Activated CD8-positive, alpha-beta memory T cell treated with anti-CD3 and anti-CD28 coated beads for 48 hours (primary cell): ENCODE data around the gene EPM2AIP1.
"Not testable (repeated sequence)": the region's sequence is repeated elsewhere in the genome, so short reads cannot be mapped to it uniquely, and the experiment has no call there.

ENCODE experiments used
- DNase-seq, 3 experiments: peaks; one replicate each; pipeline ENCODE4 v3.0.0-alpha.2; 2020; ENCODE audit warnings: low read depth in 2 of 3, low spot score in 2 of 3

The EPM2AIP1 gene

DNA sequence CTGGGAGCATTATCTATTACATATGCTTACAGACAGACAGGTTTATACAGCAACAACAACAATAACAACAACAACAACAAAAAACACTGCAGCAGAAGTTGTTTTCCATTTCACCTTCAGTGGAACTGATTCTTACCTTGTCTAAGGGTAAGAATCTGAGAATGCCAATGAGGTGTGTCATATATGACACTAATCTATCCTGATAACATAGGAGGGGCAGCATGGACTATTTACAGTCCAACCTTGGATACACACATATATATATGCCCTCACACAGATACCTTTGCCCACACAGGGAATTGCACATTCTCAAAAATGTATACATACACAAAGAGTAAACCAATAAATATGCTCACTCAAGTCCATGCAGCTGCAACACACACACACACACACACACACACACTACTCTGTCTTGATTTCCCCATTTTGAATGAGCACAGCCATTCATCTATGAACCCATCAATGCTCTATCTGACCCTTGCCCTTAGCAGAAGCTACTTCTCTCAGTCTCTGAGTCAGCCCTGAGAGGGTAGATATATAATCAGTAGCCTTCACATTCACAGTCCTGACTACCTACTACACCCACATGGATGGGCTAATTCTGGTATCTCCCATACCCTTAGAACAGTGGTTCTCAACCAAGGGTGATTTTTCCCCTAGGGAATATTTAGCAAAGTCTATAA lies 38.3 kb downstream of the EPM2AIP1 start:
- no peak for DNase-seq

DNA sequence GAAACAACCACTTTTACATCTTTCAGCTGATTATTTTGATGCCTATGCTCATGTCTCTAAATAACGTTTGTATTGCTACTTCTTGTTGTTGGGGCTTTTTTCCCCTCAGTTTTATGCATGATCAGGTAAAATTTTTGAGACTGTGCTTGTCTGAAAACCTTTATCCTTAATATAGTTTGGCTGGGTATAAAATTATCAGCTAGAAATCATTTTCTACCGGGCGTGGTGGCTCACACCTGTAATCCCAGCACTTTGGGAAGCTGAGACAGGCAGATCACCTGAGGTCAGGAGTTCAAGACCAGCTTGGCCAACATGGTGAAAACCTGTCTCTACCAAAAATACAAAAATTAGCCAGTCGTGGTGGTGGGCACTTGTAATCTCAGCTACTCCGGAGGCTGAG lies 45.1 kb downstream of the EPM2AIP1 start:
- DNase-seq = not testable (repeated sequence)

DNA sequence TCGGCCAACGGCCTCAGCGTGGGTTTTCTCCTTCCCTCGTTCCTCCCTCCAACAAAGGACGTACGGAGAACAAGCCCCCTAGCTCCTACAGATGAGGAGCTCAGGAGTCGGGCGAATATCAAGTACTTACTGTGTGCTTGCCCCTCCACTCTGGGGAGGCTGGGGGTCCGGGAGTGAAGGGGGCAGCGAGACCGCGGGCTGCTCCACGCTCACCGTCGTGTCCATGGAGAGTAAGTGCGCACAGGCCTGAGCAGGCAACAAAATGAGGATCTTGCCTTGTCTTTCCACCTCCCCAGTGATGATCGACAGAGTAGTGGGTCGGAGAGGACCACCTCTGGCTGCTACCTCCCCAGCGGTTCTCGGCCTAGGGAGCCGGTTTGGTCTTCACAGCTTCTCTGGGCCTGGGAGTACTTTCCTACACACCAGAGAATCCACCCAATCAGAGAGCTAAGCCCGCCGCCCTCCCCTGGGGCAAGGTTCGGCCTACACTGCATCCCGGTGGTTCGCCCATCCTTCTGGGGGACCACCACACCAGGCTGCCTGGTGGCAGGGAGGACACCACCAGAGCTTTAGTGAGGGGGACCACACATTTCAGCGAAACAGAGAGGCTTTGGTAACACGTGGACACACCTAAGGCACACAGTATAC lies 47.5 kb downstream of the EPM2AIP1 start:
- no peak for DNase-seq

DNA sequence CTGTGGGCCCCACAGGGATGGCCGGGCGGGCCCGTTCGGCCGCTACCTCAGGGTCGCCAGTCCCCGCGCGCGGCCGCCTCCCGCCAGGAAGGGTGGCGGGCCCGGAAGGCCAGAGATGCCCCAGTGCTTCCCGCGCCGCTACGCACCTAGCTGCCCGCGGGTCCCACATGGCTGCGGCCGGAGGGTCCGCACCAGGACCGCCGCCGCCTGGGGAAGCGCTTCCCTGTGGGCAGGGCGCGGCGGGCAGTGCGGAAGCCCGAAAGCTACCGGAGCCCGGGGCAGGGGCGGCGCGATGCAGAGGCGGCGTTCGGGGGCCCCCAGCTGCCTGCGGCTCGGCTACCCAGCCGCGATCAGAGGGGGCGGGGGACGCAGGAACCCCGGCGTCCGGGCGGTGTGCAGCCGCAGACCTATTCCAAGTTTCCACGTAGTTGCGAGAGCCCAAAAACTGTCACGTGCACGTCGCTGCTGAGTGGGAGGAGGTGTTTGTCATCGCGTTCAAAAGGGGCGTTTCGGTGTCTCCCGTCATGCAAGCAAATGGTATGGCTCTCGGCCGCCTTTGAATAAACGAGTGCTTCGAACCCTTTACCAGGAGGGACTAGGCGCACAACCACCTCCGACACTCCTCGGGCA lies 48.2 kb downstream of the EPM2AIP1 start, which contains the start of gene TRANK1:
Gene TRANK1, minus strand, starts transcription at position 414 of the 630 bp plus-strand sequence. Its CDS starts 245 bp downstream, at position 169.
- DNase-seq = peak; percentile 45 to 66 (median 46)

DNA sequence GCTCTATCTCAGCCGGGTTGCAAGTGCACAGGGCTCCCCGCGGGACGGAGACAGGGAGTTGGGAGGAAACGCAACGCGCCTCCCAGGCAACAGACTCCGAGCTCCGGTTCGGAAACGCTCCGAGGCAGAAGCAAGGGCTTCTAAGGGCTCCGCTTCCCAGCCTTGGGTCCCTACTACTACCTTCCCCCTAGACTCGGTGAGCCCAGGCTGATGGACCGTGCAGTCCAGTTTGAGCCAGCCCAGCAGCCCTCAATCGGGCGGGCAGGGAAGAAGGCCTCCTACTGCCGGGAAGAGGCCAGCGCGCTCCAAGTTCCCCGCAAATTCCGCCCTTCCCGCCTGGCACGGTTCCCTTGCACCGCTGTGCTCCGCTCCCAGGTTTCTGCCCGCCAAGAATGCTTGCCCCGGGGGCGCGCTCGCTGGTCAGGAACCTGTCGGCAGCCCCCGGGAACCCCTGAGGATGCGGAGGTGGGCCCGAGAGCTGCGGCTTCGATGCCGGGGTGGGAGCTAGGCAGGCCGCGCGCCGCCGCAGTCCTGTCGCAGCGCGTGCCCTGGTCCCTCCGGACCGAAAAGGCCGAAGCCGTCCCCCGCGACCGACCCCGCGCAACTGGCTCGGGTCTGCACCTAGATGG lies 48.8 kb downstream of the EPM2AIP1 start:
- peak in 2 of 3 experiments; percentile 5 to 35 for DNase-seq

DNA sequence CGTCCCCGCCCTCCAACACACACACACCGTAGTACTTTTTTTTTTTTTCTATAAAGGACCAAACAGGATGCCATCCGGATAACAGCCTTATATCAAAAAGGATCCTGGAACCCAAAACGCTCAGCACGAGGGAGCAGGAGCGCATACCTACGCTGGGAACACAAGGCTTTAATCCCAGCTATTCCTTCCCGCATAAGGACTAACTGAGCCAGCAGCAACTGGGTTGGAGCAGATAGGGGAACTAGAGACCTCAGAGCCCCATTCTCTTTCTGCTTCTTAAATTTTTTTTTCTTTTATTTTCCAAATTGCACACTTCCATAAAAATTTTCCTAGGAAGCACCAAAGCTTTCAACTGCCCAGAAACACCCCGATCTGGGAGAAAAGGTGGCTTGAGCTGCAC lies 49.3 kb downstream of the EPM2AIP1 start:
- DNase-seq = no peak

DNA sequence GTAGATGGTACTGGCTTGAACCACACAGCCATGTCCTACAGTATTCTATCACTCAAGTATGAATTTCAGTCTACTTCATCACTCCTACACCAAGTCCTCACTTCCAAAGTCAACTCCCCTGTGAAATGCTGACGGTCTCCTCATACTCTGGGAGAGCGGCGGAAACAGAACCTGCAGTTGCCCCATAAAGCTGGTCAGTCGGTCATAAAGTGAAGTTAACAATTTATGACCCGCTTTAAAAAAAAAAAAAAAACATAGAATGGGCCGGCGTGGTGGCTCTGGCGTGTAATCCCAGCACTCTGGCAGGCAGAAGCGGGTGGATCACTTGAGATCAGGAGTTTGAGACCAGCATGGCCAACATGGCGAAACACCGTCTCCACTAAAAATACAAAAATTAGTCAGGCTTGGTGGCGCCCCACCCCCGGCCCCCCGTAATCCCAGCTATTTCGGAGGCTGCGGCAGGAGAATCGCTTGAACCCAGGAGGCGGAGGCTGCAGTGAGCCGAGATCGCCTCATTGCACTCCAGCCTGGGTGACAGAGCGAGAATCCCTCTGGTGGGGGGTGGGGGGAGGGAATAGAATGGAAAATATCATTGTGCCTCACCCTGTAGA lies 50.2 kb downstream of the EPM2AIP1 start:
- DNase-seq = no peak

DNA sequence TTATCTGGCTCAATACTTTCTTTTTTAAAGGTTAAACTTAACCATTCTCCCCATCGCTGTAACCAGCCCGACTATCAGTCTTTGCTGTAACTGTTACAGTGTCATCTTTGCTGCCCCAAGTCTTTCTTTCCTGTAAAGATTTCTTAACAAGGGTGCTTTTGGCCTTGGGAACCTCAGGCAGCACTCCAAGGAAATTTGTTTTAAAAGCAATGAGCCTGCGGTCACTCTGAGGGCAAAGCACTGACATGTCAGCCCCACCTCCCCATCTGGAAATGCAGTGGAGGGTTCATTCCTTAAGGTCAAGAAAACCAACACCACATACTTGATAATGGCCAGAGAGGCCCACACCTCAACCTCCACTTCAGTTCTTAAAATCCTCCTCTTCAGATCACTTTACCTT lies 51.3 kb downstream of the EPM2AIP1 start:
- no peak for DNase-seq

DNA sequence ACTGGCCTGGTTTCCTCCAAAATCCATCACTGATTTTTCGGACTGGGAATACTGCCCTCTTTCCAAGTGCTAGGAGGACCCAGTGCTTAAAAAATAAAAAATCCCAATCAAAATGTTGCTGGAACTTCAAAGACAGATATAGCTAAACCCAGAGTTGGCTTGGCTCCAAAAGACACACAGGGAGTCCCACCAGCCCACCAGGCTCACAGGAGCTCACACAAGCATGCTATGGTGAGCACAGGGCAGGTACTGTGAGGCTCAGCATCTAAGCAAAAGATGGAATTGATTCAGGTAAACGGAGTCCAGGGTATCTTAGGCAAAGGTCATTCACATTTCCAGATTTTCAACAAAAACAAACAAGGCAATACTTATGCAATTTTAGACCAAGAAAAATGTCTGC lies 51.8 kb downstream of the EPM2AIP1 start:
- DNase-seq = no peak

DNA sequence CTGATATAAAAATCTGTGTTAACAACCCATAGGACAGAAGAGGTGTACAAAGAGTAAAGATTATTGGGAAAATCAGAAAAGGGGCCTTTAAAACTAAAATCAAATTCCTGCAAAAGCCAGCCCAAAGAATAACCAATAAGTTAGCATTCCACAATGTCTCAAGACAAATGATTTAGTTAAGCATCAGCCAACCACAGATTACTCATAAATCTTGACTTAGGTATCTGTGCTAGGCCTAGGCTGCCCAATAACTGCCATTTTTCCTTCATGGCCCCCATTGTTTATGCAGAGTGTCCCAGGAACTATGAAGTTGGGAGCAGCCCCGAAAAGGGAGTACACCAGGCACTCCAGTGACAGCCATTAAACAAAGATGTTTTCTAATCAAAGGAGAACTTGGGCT lies 55.4 kb downstream of the EPM2AIP1 start:
- DNase-seq = no peak
